NCI-H510A (cell line): ENCODE results near the gene IGFBP2.

Experiments
- DNase-seq: peaks from one replicate; lab custom pipeline; 2025; lab: John Stamatoyannopoulos, UW

IGFBP2 gene

DNA sequence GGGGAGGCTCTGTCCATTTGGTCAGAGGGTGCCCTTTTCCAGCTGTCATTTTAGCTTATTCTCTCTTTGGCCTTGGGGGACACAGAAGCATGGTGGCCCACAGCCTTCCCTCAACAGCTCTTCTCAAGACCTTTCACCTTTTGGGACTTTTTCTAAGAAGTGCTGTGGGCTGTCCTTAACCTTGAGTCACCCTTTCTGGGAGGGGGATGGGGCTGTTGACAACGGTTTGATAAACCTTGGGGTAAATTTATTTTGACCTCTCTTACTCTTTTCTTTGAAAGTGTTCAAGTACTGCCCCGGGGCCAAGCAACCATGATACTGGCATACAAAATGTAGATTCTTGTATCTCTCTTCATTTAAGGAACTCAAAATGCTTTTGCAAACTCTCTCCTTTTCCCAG is 48.5 kb downstream of the IGFBP2 start:
- no peak for DNase-seq

DNA sequence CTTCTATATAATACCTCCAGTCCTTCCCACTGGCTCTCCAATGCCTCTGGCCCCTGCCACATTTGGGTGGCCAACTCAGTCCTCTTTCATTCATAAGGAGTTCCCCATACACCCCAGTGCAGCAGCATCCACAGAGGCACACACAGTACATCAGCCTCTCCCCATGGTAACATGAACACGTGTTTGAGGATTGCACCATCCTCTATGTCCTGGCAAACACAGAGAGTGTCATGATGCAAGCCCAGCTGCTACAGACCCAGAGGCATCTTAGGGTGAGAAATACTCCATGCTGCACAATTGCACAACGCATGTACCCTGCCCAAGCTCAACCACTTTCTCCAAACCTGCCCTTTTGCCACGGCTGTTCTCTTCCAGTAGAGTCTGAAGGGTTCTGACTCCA is 50.6 kb downstream of the IGFBP2 start:
- DNase-seq = no peak

DNA sequence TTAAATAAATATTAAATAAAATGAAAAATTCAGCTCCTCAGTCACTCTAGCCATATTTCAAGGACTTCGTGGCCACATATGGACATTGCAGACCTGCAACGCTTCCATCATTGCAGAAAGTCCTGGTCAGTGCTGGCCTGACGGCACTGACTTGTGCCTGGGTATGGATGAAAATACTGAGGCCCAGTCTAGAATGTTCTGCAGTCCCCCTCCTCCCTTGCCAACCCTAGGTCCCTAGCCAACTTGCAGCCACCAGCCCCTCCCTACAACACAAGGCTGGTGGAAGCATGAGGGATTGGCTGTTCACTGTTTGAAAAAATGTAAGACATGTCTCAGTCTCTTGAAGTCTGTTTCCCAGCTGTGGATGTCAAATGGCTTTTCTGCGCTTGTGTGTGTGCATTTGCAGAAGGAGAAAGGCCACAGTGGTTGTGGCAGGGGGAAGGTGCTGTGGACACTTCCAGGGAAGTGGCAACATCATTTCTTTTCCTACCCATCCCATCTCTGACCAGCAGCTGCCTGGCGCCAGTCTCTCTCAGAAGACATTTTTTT is 52.2 kb downstream of the IGFBP2 start:
- DNase-seq = no peak

DNA sequence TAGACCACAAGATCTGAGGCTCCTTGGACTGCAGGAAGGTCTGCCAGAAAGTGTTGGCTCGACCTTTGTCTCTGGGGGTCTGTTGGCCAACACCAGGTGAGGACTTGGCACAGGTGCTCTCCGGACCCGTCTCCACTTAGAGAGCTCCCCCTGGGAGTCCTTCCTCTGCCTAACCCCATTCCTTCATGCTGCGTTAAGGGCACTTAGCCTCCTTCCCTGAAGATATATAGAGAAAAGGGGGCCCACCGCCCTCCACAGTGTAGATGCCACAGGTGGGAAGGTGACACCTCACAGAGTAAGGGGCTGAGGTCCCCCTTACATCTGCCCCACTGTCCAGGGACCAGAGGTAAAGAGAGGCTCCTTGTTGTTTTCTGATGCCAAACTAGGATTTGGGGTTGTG is 53.9 kb downstream of the IGFBP2 start:
- DNase-seq = no peak

- DNase-seq = no peak
Observed at GRCh38 chr2:216687646-216688045, 54.4 kb downstream of the IGFBP2 start.

- DNase-seq = no peak
Observed at GRCh38 chr2:216688731-216689340, 55.6 kb downstream of the IGFBP2 start.

GRCh38 chr2:216689397-216689796 is 56.2 kb downstream of the IGFBP2 start:
- no peak for DNase-seq

GRCh38 chr2:216690456-216690852 is 57.2 kb downstream of the IGFBP2 start:
- DNase-seq = no peak

GRCh38 chr2:216690853-216691741 is 57.9 kb downstream of the IGFBP2 start:
- DNase-seq = peak; percentile 71

DNA sequence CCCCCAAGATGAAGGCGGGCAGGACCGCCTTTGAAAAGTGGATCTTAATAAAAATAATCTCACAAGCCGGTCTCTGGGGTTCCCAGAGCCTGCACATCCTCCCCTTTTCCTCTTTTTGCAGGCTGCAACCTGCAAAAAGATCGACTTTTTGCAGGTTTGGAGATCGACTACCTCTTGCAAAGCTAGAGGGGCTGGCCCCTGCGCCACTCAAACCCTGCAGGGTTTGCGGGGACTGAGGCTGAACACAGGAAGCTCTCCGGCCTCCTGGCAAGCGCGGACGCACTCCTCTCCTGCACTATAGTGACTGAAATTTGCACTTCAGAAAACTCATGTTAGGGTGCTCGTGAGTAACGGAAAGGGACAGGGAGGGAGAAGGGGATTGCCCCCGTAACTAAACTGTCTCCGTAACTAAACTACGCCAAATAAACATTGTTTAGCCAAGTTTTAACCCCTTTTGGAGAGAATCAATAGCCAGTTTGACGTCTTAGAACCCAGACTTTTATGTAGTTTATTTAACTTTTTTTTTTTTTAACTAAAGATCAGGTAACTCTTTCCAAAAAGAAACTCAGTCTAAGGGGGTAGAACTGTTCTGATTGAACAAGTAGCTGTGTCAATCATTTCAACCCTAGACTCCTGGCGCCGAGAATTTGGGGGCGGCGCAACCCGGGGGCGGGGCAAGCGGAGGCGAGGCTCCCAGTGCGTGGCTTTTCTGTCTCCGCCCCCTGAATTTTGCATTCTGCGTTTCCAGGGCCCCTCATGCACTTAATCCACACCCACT is 59.6 kb downstream of the IGFBP2 start:
- peak; percentile 80 for DNase-seq

DNA sequence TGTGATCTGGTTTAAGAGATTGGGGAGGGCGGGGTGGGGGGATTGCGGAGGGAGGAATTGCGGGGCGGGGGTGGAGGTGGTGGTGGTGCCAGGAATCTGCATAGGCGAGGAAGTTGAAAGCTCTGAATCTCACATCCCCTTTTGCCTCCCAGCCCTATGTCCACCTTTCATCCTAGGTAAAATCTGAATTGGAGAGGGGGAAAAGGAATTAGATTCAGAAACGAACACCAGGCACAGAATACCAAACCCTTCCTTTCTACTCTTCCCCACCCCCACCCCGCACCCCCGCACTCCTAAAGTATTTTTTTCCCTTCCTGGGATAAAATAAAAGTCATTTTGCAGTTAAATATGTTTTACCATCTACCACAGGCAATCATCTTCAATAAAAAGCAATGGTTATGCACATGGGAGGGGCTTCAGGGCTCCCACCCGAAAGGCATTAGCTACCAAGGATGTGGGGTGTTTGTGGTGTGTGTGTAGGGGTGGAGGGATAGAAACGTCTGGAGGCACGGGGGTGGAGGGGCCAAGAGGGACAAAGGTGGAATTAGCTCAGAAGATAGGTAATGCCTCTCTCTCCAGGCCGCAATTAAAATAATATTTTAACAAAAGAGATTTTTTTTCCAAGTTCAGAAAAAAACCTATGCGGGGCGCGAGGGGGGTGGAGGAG is 60.3 kb downstream of the IGFBP2 start:
- no peak for DNase-seq

GRCh38 chr2:216694082-216694825 is 61.0 kb downstream of the IGFBP2 start:
- peak; percentile 75 for DNase-seq

GRCh38 chr2:216694826-216695217 is 61.6 kb downstream of the IGFBP2 start:
- DNase-seq = no peak

DNA sequence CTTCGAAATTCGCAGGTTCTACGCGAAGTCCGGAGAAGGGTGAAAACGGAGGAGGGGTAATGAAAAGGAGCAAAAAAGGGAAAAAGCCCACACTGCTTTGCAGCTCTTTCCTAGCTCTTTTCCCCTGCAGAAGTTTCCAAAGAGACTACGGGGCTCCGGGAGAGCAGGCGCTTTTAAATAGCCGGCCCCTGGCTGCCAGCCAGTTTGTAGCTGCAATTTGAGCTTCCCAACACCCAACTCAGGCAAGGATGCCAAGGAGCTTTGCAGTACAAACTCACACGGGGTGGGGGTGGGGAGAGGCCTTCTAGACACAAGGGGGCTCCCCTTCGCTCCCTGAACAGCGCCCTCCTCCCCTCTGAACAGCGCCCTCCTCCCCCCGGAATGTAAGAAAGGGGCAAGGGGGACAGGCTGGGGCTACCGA is 62.2 kb downstream of the IGFBP2 start, which contains the start of gene IGFBP5:
Gene IGFBP5, minus strand, starts transcription at position 149 of the 421 bp plus-strand sequence. CDS start 774 bp downstream, outside the sequence.
- DNase-seq = peak; percentile 85

- no peak for DNase-seq
Observed at GRCh38 chr2:216696321-216696720, 63.1 kb downstream of the IGFBP2 start.

GRCh38 chr2:216696751-216697560 is 63.7 kb downstream of the IGFBP2 start:
- DNase-seq = no peak

GRCh38 chr2:216698293-216698692 is 65.1 kb downstream of the IGFBP2 start:
- DNase-seq = no peak

GRCh38 chr2:216698895-216699294 is 65.7 kb downstream of the IGFBP2 start:
- peak; percentile 64 for DNase-seq

GRCh38 chr2:216700088-216700567 is 66.9 kb downstream of the IGFBP2 start:
- peak; percentile 49 for DNase-seq

- DNase-seq = no peak
Observed at GRCh38 chr2:216700781-216701180, 67.6 kb downstream of the IGFBP2 start.
